Activated B cell treated with CpG ODN at 0.5 μM for 24 hours (primary cell): ENCODE data around the gene MGAT5. TPM values are rescaled to one million over a fixed set of nuclear protein-coding genes. Genes with fewer than 3 reads are reported as not detected.

ENCODE experiments used
- ATAC-seq: fragments of 200-7000 bp; cut with Tn5 transposase; one replicate; pipeline ENCODE4 v1.10.0; 2021; ENCODE audit warnings: low read depth, mild to moderate bottlenecking, moderate library complexity
- CTCF ChIA-PET: fragments of 350-600 bp; sonication (Branson Sonifier 250); formaldehyde crosslinking; loops from one replicate; lab custom pipeline; 2021; ENCODE audit warnings: antibody characterized with exemption; lab: Charles Lee
- POLR2A ChIA-PET: fragments of 350-600 bp; sonication (Branson Sonifier 250); formaldehyde crosslinking; loops from one replicate; lab custom pipeline; 2021; ENCODE audit warnings: antibody characterized with exemption; lab: Charles Lee
- DNase-seq: peaks from one replicate; pipeline ENCODE4 v3.0.0; 2022
- H3K27ac Mint-ChIP-seq: one replicate; pipeline ENCODE4 v1.8.0; 2020; ENCODE audit warnings: mixed read lengths
- H3K27me3 Mint-ChIP-seq: one replicate; pipeline ENCODE4 v1.8.0; 2021; ENCODE audit warnings: mixed read lengths
- H3K36me3 Mint-ChIP-seq: one replicate; pipeline ENCODE4 v1.8.0; 2021; ENCODE audit warnings: low read depth, mixed read lengths
- H3K4me1 Mint-ChIP-seq: one replicate; pipeline ENCODE4 v1.8.0; 2021; ENCODE audit warnings: mixed read lengths
- H3K4me3 Mint-ChIP-seq: one replicate; pipeline ENCODE4 v1.8.0; 2020; ENCODE audit warnings: mild to moderate bottlenecking, mixed read lengths
- H3K9me3 Mint-ChIP-seq: one replicate; pipeline ENCODE4 v1.8.0; 2020; ENCODE audit warnings: mixed read lengths
- intact Hi-C: fragments of 100-400 bp; cut with micrococcal nuclease; formaldehyde crosslinking; loops from one replicate; pipeline ENCODE4 v1.15.1; 2024
- total RNA-seq: library from RNA; stranded (reverse); gene quantifications from 2 replicates; pipeline ENCODE4 v1.2.3, GENCODE V29; 2022
- TF ChIP-seq, protein P1 (sequence below): fragments of 200-600 bp; IDR thresholded peaks from one replicate; pipeline ENCODE4 v1.8.0; 2022; ENCODE audit warnings: antibody characterized with exemption, mild to moderate bottlenecking

Gene MGAT5
- total RNA-seq, 1 donor from 2014 or later: 66.7 TPM

DNA sequence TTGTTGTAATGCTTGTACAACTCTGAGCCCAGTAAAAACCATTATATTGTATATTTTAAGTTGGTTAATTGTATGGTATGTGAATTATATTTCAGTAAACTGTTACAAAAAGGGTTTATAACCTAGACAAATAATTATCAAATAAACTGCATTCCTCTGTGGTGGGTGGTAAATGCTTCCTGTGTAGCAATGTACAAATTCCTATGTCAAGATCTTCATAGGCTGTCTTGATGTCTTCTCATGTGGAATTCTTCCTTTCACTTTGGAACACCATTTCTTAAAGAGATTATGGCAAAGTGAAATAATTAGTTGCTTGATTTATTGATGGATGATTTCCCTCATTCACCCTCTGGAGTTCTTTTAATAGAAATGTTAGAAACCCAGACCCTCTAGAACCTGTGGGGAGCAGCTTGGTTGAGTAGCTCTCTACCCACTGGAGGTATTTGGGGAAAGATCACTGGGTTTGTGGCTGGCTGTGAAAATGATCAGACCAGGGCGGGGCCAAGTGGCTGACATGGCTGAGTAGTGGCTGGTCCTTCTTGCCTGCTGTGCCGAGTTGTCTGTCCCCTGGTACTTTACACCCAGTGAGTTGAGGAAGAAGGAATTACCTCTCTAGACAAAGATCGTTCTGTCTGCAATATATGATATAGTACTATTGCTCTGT lies 22.4 kb upstream of the MGAT5 start:
- H3K4me3 Mint-ChIP-seq: peak overlapping the region; percentile 52
- H3K27me3 Mint-ChIP-seq: no peaks in the 10 kb centered on the region
- peak overlapping the region; percentile 86 for H3K27ac Mint-ChIP-seq
- peaks cover 2% of the 10 kb centered on the region for H3K9me3 Mint-ChIP-seq
- no peak for DNase-seq
- ChIA-PET POLR2A (interaction anchor here (3.3 kb wide), 1 partner anchor 13 kb away, joined by 19 read pairs; no protein-coding TSS in a partner anchor), CTCF (interaction anchor here (1.0 to 2.8 kb wide), 6 partner anchors 12 to 180 kb away, joined by 4 to 7 read pairs (median 5); no protein-coding TSS in a partner anchor)
- intact Hi-C loops: loop anchor here (2.0 to 5.0 kb wide), 2 partner anchors 13 to 686 kb away; partner anchors contain the start of gene CCNT2
- H3K4me1 Mint-ChIP-seq: peaks cover 93% of the 10 kb centered on the region
- H3K36me3 Mint-ChIP-seq: peaks cover 5% of the 10 kb centered on the region
- TF ChIP-seq, protein P1, sequence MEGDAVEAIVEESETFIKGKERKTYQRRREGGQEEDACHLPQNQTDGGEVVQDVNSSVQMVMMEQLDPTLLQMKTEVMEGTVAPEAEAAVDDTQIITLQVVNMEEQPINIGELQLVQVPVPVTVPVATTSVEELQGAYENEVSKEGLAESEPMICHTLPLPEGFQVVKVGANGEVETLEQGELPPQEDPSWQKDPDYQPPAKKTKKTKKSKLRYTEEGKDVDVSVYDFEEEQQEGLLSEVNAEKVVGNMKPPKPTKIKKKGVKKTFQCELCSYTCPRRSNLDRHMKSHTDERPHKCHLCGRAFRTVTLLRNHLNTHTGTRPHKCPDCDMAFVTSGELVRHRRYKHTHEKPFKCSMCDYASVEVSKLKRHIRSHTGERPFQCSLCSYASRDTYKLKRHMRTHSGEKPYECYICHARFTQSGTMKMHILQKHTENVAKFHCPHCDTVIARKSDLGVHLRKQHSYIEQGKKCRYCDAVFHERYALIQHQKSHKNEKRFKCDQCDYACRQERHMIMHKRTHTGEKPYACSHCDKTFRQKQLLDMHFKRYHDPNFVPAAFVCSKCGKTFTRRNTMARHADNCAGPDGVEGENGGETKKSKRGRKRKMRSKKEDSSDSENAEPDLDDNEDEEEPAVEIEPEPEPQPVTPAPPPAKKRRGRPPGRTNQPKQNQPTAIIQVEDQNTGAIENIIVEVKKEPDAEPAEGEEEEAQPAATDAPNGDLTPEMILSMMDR: no peak
- no peak for ATAC-seq

DNA sequence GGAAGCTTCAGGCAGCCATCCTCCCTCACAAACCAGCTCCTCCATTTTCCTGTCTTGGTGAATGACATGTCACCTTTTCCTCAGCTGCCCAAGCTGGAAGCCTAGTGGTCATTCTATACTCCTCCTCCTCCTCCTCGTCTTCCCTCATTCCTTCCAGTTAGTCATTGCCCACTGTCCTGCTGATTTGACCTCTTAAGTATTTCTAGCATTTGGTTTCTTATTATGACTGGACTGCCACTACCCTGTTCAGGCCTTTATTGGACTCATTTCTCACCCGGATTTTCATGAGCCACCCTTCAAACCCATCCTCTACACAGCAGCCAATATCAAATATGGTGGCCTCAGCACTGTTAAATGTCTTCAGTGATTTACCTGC lies 21.9 kb upstream of the MGAT5 start:
- H3K36me3 Mint-ChIP-seq: peaks cover 5% of the 10 kb centered on the region
- ATAC-seq (no peak), DNase-seq (no peak)
- peaks cover 2% of the 10 kb centered on the region for H3K9me3 Mint-ChIP-seq
- intact Hi-C loops: loop anchor here (2.0 to 5.0 kb wide), 2 partner anchors 13 to 685 kb away; partner anchors contain the start of gene CCNT2
- TF ChIP-seq, protein P1: no peak
- CTCF ChIA-PET: interaction anchor here (1.0 to 1.9 kb wide), 3 partner anchors 13 to 27 kb away, joined by 4 to 6 read pairs (median 5); no protein-coding TSS in a partner anchor
- POLR2A ChIA-PET: interaction anchor here (3.3 kb wide), 1 partner anchor 14 kb away, joined by 19 read pairs; no protein-coding TSS in a partner anchor
- H3K27ac Mint-ChIP-seq: peak overlapping the region; percentile 86
- no peaks in the 10 kb centered on the region for H3K27me3 Mint-ChIP-seq
- H3K4me1 Mint-ChIP-seq: peaks cover 93% of the 10 kb centered on the region
- peak overlapping the region; percentile 52 for H3K4me3 Mint-ChIP-seq

DNA sequence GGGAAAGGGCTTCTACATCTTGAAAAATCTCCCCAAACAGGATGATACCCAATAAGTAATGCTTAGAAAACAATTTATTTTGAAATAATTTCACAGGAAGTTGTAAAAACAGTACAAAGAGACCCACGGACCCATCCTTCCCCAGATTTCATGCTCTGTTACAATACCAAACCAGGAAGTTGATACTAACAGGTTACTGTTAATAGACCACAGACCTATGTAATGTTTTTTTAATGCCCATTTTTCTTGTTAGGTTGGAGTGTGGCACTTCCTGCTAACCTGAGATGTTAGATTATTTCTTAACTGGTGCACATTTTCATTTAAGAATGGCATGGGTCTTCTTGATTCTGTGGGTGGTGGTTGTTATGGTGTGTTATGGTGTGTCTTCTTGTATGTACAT lies 21.4 kb upstream of the MGAT5 start:
- peaks cover 5% of the 10 kb centered on the region for H3K36me3 Mint-ChIP-seq
- ATAC-seq: no peak
- H3K27ac Mint-ChIP-seq: peak overlapping the region; percentile 86
- peak overlapping the region; percentile 52 for H3K4me3 Mint-ChIP-seq
- peaks cover 2% of the 10 kb centered on the region for H3K9me3 Mint-ChIP-seq
- intact Hi-C loops: loop anchor here (5.0 kb wide), 1 partner anchor 685 kb away; the partner anchor contains the start of gene CCNT2
- no peak for DNase-seq
- CTCF ChIA-PET: interaction anchor here (1.0 to 1.9 kb wide), 4 partner anchors 13 to 179 kb away, joined by 3 to 6 read pairs (median 4); no protein-coding TSS in a partner anchor
- POLR2A ChIA-PET: interaction anchor here (1.0 to 3.3 kb wide), 3 partner anchors 11 to 18 kb away, joined by 3 to 19 read pairs (median 3); no protein-coding TSS in a partner anchor
- peaks cover 92% of the 10 kb centered on the region for H3K4me1 Mint-ChIP-seq
- no peaks in the 10 kb centered on the region for H3K27me3 Mint-ChIP-seq
- TF ChIP-seq, protein P1: no peak

DNA sequence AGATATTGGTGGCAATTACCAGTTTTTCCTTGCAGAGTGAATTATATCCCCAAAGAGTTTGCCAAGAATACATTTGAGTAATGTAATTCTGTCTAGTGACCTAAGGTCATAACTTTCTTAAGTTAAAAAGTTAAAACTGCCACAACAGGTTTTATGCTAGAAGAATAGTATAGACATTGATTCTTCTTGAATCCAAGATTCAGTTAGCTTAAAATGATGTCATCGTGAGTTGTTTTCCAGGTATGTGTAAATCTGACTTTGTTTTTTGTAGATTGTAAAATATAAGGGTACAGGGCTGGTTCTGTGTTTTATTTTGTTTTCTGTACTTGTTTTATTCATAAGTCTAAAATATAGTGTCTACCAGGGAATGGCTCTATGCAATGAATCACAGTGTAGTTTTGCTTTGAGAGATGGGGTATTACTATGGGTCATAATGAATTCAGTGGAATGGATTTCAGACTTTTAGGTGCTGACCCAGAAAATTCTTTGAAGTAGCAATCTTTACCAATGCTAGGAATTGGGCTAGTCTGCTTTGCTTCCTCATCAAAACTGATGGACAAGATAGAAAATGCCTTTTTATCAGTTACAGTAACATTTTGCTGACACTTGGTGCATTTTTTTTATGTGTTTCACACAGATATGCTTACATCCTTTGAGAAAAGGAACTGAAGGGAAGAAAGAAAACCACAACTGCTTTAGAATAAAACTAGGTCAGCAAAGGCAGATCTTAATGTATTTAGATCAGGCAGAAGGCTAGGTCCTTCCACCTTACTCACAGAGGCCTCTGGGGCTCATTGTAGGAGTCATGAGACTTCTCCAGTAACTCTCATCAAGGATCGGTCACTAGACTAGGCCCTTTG lies 20.8 kb upstream of the MGAT5 start:
- Mint-ChIP-seq H3K4me1 (peaks cover 90% of the 10 kb centered on the region), H3K36me3 (peaks cover 5% of the 10 kb centered on the region), H3K4me3 (peak overlapping the region; percentile 52), H3K9me3 (peaks cover 2% of the 10 kb centered on the region), H3K27me3 (no peaks in the 10 kb centered on the region), H3K27ac (peak overlapping the region; percentile 86)
- DNase-seq (no peak), ATAC-seq (peak; percentile 35)
- POLR2A ChIA-PET: interaction anchor here (0.7 to 3.1 kb wide), 10 partner anchors 10 to 115 kb away, joined by 3 to 18 read pairs (median 4); partner anchors contain the start of gene MGAT5
- intact Hi-C loops: loop anchor here (5.0 kb wide), 1 partner anchor 684 kb away; the partner anchor contains the start of gene CCNT2
- TF ChIP-seq, protein P1: no peak
- CTCF ChIA-PET: interaction anchor here (1.0 to 2.1 kb wide), 3 partner anchors 25 to 179 kb away, joined by 3 to 9 read pairs (median 4); no protein-coding TSS in a partner anchor
